Ovary (tissue), 9 donors: ENCODE data around the gene KRTAP3-1. TPM values are rescaled to one million over a fixed set of nuclear protein-coding genes. Genes with fewer than 3 reads are reported as not detected.

Source experiments
- DNase-seq, 5 donors: peaks; one replicate each; pipeline ENCODE4 v3.0.0-alpha.2; 2019 to 2020
- H3K27ac ChIP-seq, 2 donors: fragments of 200-600 bp; one replicate each; pipeline versions ENCODE4 v1.5.1 to v1.8.0; 2019 to 2022
- H3K27me3 ChIP-seq: fragments of 200-600 bp; one replicate; pipeline ENCODE4 v1.8.0; 2022
- H3K36me3 ChIP-seq: fragments of 200-600 bp; sonication (generic); one replicate; pipeline ENCODE4 v1.5.1; 2019
- H3K4me1 ChIP-seq: one replicate; pipeline ENCODE4 v1.8.1; 2013; ENCODE audit warnings: mild to moderate bottlenecking, moderate library complexity; ENCODE audit not compliant: insufficient read depth
- H3K4me3 ChIP-seq: fragments of 200-600 bp; sonication (generic); one replicate; pipeline ENCODE4 v1.5.1; 2017
- H3K9me3 ChIP-seq, 2 donors: fragments of 200-600 bp in 1 of 2; sonication (generic) in 1 of 2; one replicate each; pipeline versions ENCODE4 v1.5.1 to v1.8.1; 2013 to 2019; ENCODE audit warnings: mild to moderate bottlenecking in 1 of 2, moderate library complexity in 1 of 2
- CTCF ChIP-seq, 3 donors: fragments of 450-650 bp in 2 of 3; fragments of 200-600 bp in 1 of 3; IDR thresholded peaks; one replicate each; pipeline versions ENCODE4 v1.5.1 to v1.8.0; 2016 to 2022; ENCODE audit warnings: antibody characterized with exemption in 3 of 3, mild to moderate bottlenecking in 1 of 3
- EP300 ChIP-seq: sonication (generic); formaldehyde crosslinking; IDR thresholded peaks from one replicate; pipeline ENCODE4 v1.6.1; 2017; ENCODE audit warnings: antibody characterized with exemption
- POLR2A ChIP-seq: fragments of 450-650 bp; IDR thresholded peaks from one replicate; pipeline ENCODE4 v1.6.1; 2017; ENCODE audit warnings: antibody characterized with exemption, mild to moderate bottlenecking, moderate library complexity
- WGBS, 3 donors: extraction: QIAGEN DNeasy Blood & Tissue Kit in 1 of 3; methylation state at CpG; one replicate each; pipeline versions ENCODE4 v1.1.5 to v1.1.7; 2013 to 2017; 5-methylcytosine and 5-hydroxymethylcytosine counted together
- intact Hi-C, 4 donors: fragments of 100-400 bp; cut with DNase I; formaldehyde crosslinking; loops; one replicate each; pipeline versions ENCODE4 v1.11.0 to v1.15.1; 2022 to 2023
- polyA plus RNA-seq, 2 donors: library from polyadenylated mRNA; stranded (reverse); fragments of 200-250 nt in 1 of 2; fragments of 350-450 nt in 1 of 2; fragmentation: Illumina TruSeq in 1 of 2; extraction: RNeasy Lipid Tissue Mini Kit (QIAGEN cat#74804) in 1 of 2; gene quantifications; one replicate each; pipeline ENCODE4 v1.2.3, GENCODE V29; 2013 to 2014
- small RNA-seq: library from RNA; depleted of rRNA; stranded (forward); fragments of <200 nt; gene quantifications from one replicate; pipeline ENCODE3, GENCODE V24; 2016
- total RNA-seq, 7 donors: library from RNA; depleted of rRNA in 2 of 7; stranded (reverse); fragments of >200 nt in 2 of 7; fragmentation: NEBNext Ultra II Directional in 3 of 7; extraction: Animal tissue kit (Norgen Biotek cat#: 25700) in 3 of 7; gene quantifications; one replicate each; pipeline versions ENCODE4 v1.1.0 to v1.2.4, GENCODE V29; 2016 to 2023
- donor health status: DM: no; HTN: no; CAD: no; lungs with moderate emphysema.
- donor health status: DM: no; HTN: no; CAD: no.
- donor health status: Bipolar disorder and iron deficiency.
- donor health status: DM: yes; HTN: yes; CAD: no.
- donor health status: DM: no; HTN: no; CAD: no.
- donor health status: DM: yes; HTN: yes; CAD: no.

The KRTAP3-1 gene
- total and polyA plus RNA-seq, 9 donors = not detected

- H3K27me3 ChIP-seq = no peaks in the 10 kb centered on the region
- no peak for DNase-seq
- 79 to 84% (median 81%) methylated on average over 1 of the region's 1 CpG for WGBS, 3 donors
- TF ChIP-seq POLR2A = no peak
- no peak for TF ChIP-seq CTCF (IDR thresholded peaks at IDR 0.05)
- no peak for TF ChIP-seq EP300
- no peaks in the 10 kb centered on the region for H3K9me3 ChIP-seq
- no peaks in the 10 kb centered on the region for H3K36me3 ChIP-seq
- H3K4me1 ChIP-seq = no peaks in the 10 kb centered on the region
- intact Hi-C loops = no loop called here
- no peak overlapping the region for H3K27ac ChIP-seq
- no peak overlapping the region for H3K4me3 ChIP-seq
Measured at GRCh38 chr17:40961591-40961990, 47.3 kb downstream of the KRTAP3-1 start.

DNA sequence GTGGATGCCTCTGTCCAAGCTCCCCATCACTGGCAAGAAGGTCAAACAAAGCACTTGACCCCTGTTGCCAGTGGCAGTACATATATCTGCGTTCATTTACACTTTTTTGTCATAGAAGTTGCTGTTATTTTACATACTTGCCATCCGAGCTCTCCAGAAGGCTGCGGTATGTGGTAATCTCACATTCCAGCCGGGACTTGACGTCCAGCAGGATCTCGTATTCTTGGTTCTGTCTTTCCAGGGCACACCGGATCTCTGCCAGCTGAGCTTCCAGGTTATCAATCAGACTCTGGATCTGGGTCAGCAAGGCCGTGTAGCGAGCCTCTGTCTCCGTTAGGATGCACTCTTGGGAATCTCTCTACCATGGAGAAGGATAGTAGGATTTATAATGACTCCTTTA is 48.8 kb downstream of the KRTAP3-1 start:
- H3K9me3 ChIP-seq = no peaks in the 10 kb centered on the region
- no peaks in the 10 kb centered on the region for H3K4me1 ChIP-seq
- intact Hi-C loops = no loop called here
- H3K27ac ChIP-seq = no peak overlapping the region
- WGBS, 3 donors = 34 to 59% (median 43%) methylated on average over 10 of the region's 10 CpGs
- no peaks in the 10 kb centered on the region for H3K36me3 ChIP-seq
- DNase-seq = no peak
- H3K27me3 ChIP-seq = no peaks in the 10 kb centered on the region
- H3K4me3 ChIP-seq = no peak overlapping the region
- TF ChIP-seq POLR2A (no peak), CTCF (IDR thresholded peaks at IDR 0.05) (no peak), EP300 (no peak)

Small RNAs within 50 kb of the gene (small RNA-seq; reads per million reads assigned to genes)
- not detected for gene KRTAP3-4P

Other genes with a start within 250 kb of the KRTAP3-1 start
Only the 30 nearest of the 37 such genes appear.
- gene KRT28, start 209.2 kb downstream of the KRTAP3-1 start, total RNA-seq = not detected
- not detected for gene KRT28, start 209.2 kb downstream of the KRTAP3-1 start, polyA plus RNA-seq
- 10 to 100 TPM; 10.4 to 57.3 (median 39.4) TPM for gene KRT10, start 186.5 kb downstream of the KRTAP3-1 start, total RNA-seq
- 10 to 100 TPM; 16.2 to 35.2 TPM for gene KRT10, start 186.5 kb downstream of the KRTAP3-1 start, polyA plus RNA-seq
- gene KRT12, start 141.9 kb downstream of the KRTAP3-1 start, total RNA-seq = not detected
- not detected for gene KRT12, start 141.9 kb downstream of the KRTAP3-1 start, polyA plus RNA-seq
- gene KRT20, start 123.9 kb downstream of the KRTAP3-1 start, total RNA-seq = 1 to 10 TPM in 1 of 7 donors, under 1 TPM in 2, not detected in 4; 0.27 to 4.2 (median 0.77) TPM
- gene KRT20, start 123.9 kb downstream of the KRTAP3-1 start, polyA plus RNA-seq = under 1 TPM in 1 of 2 donors, not detected in 1; 0.05 TPM
- 1 to 10 TPM in 3 of 7 donors, under 1 TPM in 2, not detected in 2; 0.22 to 5.0 (median 1.3) TPM for gene KRT23, start 71.5 kb downstream of the KRTAP3-1 start, total RNA-seq
- under 1 TPM; 0.05 to 0.53 TPM for gene KRT23, start 71.5 kb downstream of the KRTAP3-1 start, polyA plus RNA-seq
- under 1 TPM in 1 of 7 donors, not detected in 6; 0.69 TPM for gene KRT39, start 42.2 kb downstream of the KRTAP3-1 start, total RNA-seq
- not detected for gene KRT39, start 42.2 kb downstream of the KRTAP3-1 start, polyA plus RNA-seq
- not detected for gene KRT40, start 24.8 kb downstream of the KRTAP3-1 start, total RNA-seq
- gene KRT40, start 24.8 kb downstream of the KRTAP3-1 start, polyA plus RNA-seq = not detected
- not detected for gene KRTAP3-3, start 15.0 kb downstream of the KRTAP3-1 start, total RNA-seq
- not detected for gene KRTAP3-3, start 15.0 kb downstream of the KRTAP3-1 start, polyA plus RNA-seq
- gene KRTAP3-2, start 9.2 kb downstream of the KRTAP3-1 start, total RNA-seq = not detected
- gene KRTAP3-2, start 9.2 kb downstream of the KRTAP3-1 start, polyA plus RNA-seq = not detected
- not detected for gene KRTAP1-5, start 18.1 kb upstream of the KRTAP3-1 start, total RNA-seq
- gene KRTAP1-5, start 18.1 kb upstream of the KRTAP3-1 start, polyA plus RNA-seq = under 1 TPM in 1 of 2 donors, not detected in 1; 0.06 TPM
- gene KRTAP1-4, start 21.1 kb upstream of the KRTAP3-1 start, total RNA-seq = not detected
- gene KRTAP1-4, start 21.1 kb upstream of the KRTAP3-1 start, polyA plus RNA-seq = not detected
- not detected for gene KRTAP1-3, start 25.7 kb upstream of the KRTAP3-1 start, total RNA-seq
- not detected for gene KRTAP1-3, start 25.7 kb upstream of the KRTAP3-1 start, polyA plus RNA-seq
- gene KRTAP1-1, start 32.3 kb upstream of the KRTAP3-1 start, total RNA-seq = not detected
- gene KRTAP1-1, start 32.3 kb upstream of the KRTAP3-1 start, polyA plus RNA-seq = not detected
- gene KRTAP2-1, start 38.2 kb upstream of the KRTAP3-1 start, total RNA-seq = not detected
- not detected for gene KRTAP2-1, start 38.2 kb upstream of the KRTAP3-1 start, polyA plus RNA-seq
- gene KRTAP2-2, start 46.1 kb upstream of the KRTAP3-1 start, total RNA-seq = not detected
- not detected for gene KRTAP2-2, start 46.1 kb upstream of the KRTAP3-1 start, polyA plus RNA-seq
- not detected for gene KRTAP2-3, start 51.0 kb upstream of the KRTAP3-1 start, total RNA-seq
- not detected for gene KRTAP2-3, start 51.0 kb upstream of the KRTAP3-1 start, polyA plus RNA-seq
- gene KRTAP2-4, start 56.8 kb upstream of the KRTAP3-1 start, total RNA-seq = not detected
- not detected for gene KRTAP2-4, start 56.8 kb upstream of the KRTAP3-1 start, polyA plus RNA-seq
- gene KRTAP4-7, start 75.0 kb upstream of the KRTAP3-1 start, total RNA-seq = not detected
- not detected for gene KRTAP4-7, start 75.0 kb upstream of the KRTAP3-1 start, polyA plus RNA-seq
- gene KRTAP4-8, start 89.0 kb upstream of the KRTAP3-1 start, total RNA-seq = not detected
- gene KRTAP4-8, start 89.0 kb upstream of the KRTAP3-1 start, polyA plus RNA-seq = not detected
- not detected for gene KRTAP4-16, start 93.1 kb upstream of the KRTAP3-1 start, total RNA-seq
- gene KRTAP4-16, start 93.1 kb upstream of the KRTAP3-1 start, polyA plus RNA-seq = not detected
- not detected for gene KRTAP4-9, start 96.3 kb upstream of the KRTAP3-1 start, total RNA-seq
- gene KRTAP4-9, start 96.3 kb upstream of the KRTAP3-1 start, polyA plus RNA-seq = not detected
- not detected for gene KRTAP4-11, start 109.2 kb upstream of the KRTAP3-1 start, total RNA-seq
- gene KRTAP4-11, start 109.2 kb upstream of the KRTAP3-1 start, polyA plus RNA-seq = not detected
- not detected for gene KRTAP4-12, start 115.1 kb upstream of the KRTAP3-1 start, total RNA-seq
- gene KRTAP4-12, start 115.1 kb upstream of the KRTAP3-1 start, polyA plus RNA-seq = not detected
- gene KRTAP4-6, start 131.4 kb upstream of the KRTAP3-1 start, total RNA-seq = not detected
- gene KRTAP4-6, start 131.4 kb upstream of the KRTAP3-1 start, polyA plus RNA-seq = not detected
- gene KRTAP4-5, start 140.7 kb upstream of the KRTAP3-1 start, total RNA-seq = not detected
- gene KRTAP4-5, start 140.7 kb upstream of the KRTAP3-1 start, polyA plus RNA-seq = not detected
- gene KRTAP4-4, start 151.6 kb upstream of the KRTAP3-1 start, total RNA-seq = not detected
- gene KRTAP4-4, start 151.6 kb upstream of the KRTAP3-1 start, polyA plus RNA-seq = not detected
- not detected for gene KRTAP4-3, start 159.1 kb upstream of the KRTAP3-1 start, total RNA-seq
- not detected for gene KRTAP4-3, start 159.1 kb upstream of the KRTAP3-1 start, polyA plus RNA-seq
- gene KRTAP4-2, start 169.1 kb upstream of the KRTAP3-1 start, total RNA-seq = not detected
- gene KRTAP4-2, start 169.1 kb upstream of the KRTAP3-1 start, polyA plus RNA-seq = not detected
- not detected for gene KRTAP4-1, start 175.8 kb upstream of the KRTAP3-1 start, total RNA-seq
- not detected for gene KRTAP4-1, start 175.8 kb upstream of the KRTAP3-1 start, polyA plus RNA-seq
- not detected for gene KRTAP9-1, start 180.8 kb upstream of the KRTAP3-1 start, total RNA-seq
- not detected for gene KRTAP9-1, start 180.8 kb upstream of the KRTAP3-1 start, polyA plus RNA-seq